ENCODE data around the gene ATP8B4. TPM values are rescaled to one million over a fixed set of nuclear protein-coding genes. Genes with fewer than 3 reads are reported as not detected.

Gene ATP8B4
- total and polyA plus RNA-seq, 12 donors = 2.1 to 23.9 (median 4.9) TPM

DNA sequence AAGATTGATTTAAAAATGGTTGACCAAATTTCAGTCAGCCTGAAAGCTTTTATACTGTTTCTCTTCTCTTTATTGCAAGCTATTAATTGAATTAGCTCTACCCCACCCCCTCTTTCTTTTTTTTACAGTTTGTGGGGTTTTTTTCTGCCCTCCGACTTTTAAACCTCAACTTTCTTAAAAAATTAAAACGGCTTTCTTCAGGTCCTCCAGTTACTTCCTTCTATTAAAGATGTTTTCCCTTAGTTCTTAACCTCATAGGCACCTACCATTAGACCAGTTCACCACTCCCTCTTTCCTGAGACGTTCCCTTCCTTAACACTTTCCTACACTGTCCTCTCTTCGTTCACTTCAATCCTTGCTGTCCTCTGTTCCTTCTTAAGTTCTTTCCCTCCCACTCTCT, 52.4 kb downstream of the ATP8B4 start:
- peaks cover 3% of the 10 kb centered on the region for H3K27me3 ChIP-seq
- no peaks in the 10 kb centered on the region for H3K36me3 ChIP-seq (replicated peaks in 1 of 2)
- TF ChIP-seq POLR2A (IDR thresholded peaks at IDR 0.05) (no peak), CTCF (IDR thresholded peaks at IDR 0.05) (no peak)
- H3K4me1 ChIP-seq (replicated peaks in 1 of 2) = no peaks in the 10 kb centered on the region
- no peaks in the 10 kb centered on the region for H3K9me3 ChIP-seq (replicated peaks in 1 of 3)
- H3K27ac ChIP-seq = no peak overlapping the region
- WGBS, 4 donors = 59 to 65% (median 64%) methylated on average over 4 of the region's 4 CpGs
- no peak for DNase-seq
- intact Hi-C loops (cut with DNase I) = no loop called here
- no peak overlapping the region for H3K4me3 ChIP-seq

DNA sequence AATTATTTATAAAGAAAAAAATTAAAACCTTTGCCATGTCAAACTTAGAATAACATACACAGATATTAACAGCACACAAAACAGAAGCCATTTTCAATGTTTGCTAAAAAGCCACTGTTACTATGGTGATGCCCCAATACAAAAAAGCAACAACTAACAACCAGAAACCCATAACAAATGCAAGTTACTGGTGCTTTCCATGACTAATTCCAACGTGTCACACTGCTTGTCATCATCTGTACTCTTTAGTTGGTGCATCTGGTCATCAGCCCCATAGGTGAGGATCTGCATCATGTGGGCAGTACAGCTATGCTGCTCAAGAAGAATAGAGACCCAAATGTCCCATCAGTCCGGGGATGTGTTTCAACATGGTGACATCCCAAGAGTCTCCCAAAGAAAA, 52.8 kb downstream of the ATP8B4 start:
- TF ChIP-seq CTCF (IDR thresholded peaks at IDR 0.05) = no peak
- 39 to 52% (median 49%) methylated on average over 2 of the region's 2 CpGs for WGBS, 4 donors
- Histone ChIP-seq H3K4me3 (no peak overlapping the region), H3K9me3 (replicated peaks in 1 of 3) (no peaks in the 10 kb centered on the region), H3K4me1 (replicated peaks in 1 of 2) (no peaks in the 10 kb centered on the region), H3K36me3 (replicated peaks in 1 of 2) (no peaks in the 10 kb centered on the region), H3K27ac (no peak overlapping the region), H3K27me3 (no peaks in the 10 kb centered on the region)
- intact Hi-C loops (cut with DNase I) = no loop called here
- no peak for DNase-seq

GRCh38 chr15:50065279-50065678, 53.8 kb downstream of the ATP8B4 start:
- Histone ChIP-seq H3K27ac (no peak overlapping the region), H3K9me3 (replicated peaks in 1 of 3) (no peaks in the 10 kb centered on the region), H3K27me3 (no peaks in the 10 kb centered on the region), H3K4me3 (no peak overlapping the region), H3K36me3 (replicated peaks in 1 of 2) (no peaks in the 10 kb centered on the region), H3K4me1 (replicated peaks in 1 of 2) (no peaks in the 10 kb centered on the region)
- DNase-seq = no peak
- intact Hi-C loops (cut with DNase I) = no loop called here
- TF ChIP-seq POLR2A (IDR thresholded peaks at IDR 0.05) = no peak
- TF ChIP-seq CTCF (IDR thresholded peaks at IDR 0.05) = no peak
- 32 to 46% (median 38%) methylated on average over 2 of the region's 2 CpGs for WGBS, 4 donors

- 54 to 69% (median 60%) methylated on average over 4 of the region's 4 CpGs for WGBS, 4 donors
- Histone ChIP-seq H3K4me3 (no peak overlapping the region), H3K36me3 (replicated peaks in 1 of 2) (no peaks in the 10 kb centered on the region), H3K4me1 (replicated peaks in 1 of 2) (no peaks in the 10 kb centered on the region), H3K9me3 (replicated peaks in 1 of 3) (no peaks in the 10 kb centered on the region), H3K27ac (no peak overlapping the region), H3K27me3 (no peaks in the 10 kb centered on the region)
- intact Hi-C loops (cut with DNase I) = no loop called here
- no peak for DNase-seq
- no peak for TF ChIP-seq POLR2A (IDR thresholded peaks at IDR 0.05)
- no peak for TF ChIP-seq CTCF (IDR thresholded peaks at IDR 0.05)
Measured at GRCh38 chr15:50064673-50065072, 54.4 kb downstream of the ATP8B4 start.
